SKM-1 (cell line): ENCODE results near the gene BRD3OS.
A peak's percentile ranks its signal among the peaks of the same experiment; 100 is the strongest.

Source experiments
- DNase-seq: peaks from one replicate; lab custom pipeline; 2025; ENCODE audit not compliant: unreplicated experiment; lab: John Stamatoyannopoulos, UW

Gene BRD3OS

GRCh38 chr9:134049772-134050588, 24.7 kb downstream of the BRD3OS start:
- no peak for DNase-seq

- no peak for DNase-seq
Measured at GRCh38 chr9:134050726-134051125, 25.4 kb downstream of the BRD3OS start.

- no peak for DNase-seq
Measured at GRCh38 chr9:134051319-134051718, 26.0 kb downstream of the BRD3OS start.

- no peak for DNase-seq
Measured at GRCh38 chr9:134052491-134052890, 27.2 kb downstream of the BRD3OS start.

- no peak for DNase-seq
Measured at GRCh38 chr9:134052941-134053340, 27.7 kb downstream of the BRD3OS start.

DNA sequence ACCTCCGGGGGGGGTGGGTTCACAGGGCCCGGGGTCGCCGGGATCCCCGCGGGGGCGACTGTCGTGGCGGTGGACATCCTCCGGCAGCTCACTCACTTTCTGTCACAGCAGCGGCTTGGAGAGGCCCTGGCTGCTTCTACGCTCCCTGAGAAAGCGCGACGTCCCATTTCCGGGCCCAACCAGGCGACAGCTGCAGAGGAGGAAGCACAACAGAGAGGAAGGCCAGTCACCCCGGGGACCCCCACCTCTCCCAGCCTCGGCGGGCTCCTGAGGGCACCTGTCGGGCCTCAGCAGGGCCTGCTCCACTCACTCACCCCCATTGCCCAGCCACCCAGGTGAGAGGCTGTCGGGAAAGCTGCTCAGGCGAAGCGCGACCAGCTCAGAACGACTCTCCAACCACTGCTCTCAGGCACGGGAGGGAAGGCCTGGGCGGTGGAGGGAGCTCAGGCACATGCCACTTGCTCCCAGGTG, 28.2 kb downstream of the BRD3OS start:
- DNase-seq, result no peak

DNA sequence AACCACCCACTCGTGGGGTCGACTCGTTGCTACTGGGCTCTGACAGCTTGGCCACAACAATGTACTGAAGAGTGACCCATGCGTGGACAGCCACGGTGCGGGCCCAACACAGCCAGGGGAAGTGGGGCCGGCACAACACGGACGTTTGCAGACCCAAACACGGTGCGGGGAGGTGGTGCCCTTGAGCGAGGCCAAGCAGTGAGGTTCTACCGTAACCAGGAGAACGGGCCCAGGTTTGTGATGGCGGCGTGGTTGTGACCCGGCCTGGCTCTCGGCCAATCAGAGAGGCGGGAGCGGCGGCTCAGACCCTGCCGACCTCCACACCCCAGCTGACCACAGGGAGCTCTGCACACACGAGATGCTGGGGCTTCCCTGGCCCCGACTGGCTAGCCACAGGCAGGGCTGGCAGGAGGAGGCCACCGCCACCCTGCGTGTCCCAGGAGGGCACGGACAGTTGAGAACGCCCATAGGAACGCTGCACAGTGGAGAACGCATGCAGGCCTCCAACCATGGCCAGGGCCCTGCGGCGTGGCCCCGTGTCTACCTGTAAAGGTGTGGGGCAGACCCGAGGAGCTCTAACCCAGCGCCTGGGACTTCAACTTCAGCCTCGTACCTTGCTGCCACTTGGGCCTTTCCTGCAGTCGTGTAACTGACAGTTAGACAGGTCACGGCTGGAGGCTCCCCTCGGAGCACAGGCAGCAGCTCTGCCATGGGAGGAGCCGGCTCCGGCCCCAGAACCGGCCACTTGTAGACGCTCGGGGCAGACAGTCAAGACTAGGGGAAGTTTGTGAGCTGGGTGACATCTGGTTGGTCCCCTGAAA, 28.9 kb downstream of the BRD3OS start:
- DNase-seq, result no peak

DNA sequence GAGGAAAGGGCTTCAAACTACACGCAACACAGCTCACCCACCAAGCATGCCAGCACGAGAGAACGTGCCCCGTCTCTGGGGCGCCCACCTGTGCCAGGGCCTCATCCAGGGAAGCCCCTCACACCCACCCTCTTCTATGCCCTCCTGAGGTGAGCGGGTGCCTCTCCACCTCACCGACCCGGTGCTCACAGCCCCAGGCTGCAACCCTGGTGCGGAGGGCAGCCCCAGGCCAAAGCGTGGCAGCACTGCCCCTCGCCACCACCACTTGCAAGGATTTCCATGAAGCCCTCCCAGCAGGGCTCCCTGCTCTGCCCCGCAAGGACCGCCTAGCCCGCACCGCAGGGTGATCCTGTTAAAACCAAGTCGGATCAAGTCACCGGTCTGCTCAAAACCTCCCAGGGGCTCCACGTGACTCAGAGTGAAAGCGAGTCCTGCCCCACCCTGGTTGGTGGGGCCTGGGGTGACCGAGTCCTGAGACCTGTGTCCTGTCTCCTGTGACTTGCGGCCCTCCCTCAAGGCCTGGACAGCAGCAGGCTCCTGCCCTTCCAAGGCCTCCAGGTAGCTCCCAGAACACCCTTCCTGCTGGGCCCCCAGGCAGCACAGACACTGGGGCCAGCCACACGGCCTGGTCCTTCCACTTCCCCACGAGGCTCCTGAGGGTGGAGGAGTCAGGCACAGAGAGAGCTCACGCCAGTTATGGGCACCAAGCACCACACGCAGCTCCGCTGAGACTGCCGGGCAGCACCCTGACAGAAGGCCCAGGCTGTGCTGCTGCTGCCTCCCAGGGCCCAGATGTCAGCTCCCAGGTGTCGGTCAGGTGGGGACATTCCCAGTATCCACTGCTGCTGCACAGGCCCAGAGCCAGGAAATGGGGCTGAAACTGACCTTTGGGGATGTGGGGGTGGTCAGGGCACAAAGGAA, 29.9 kb downstream of the BRD3OS start:
- no peak for DNase-seq

GRCh38 chr9:134055981-134056461, 30.7 kb downstream of the BRD3OS start:
- DNase-seq, result no peak

- no peak for DNase-seq
Measured at GRCh38 chr9:134056483-134057306, 31.4 kb downstream of the BRD3OS start.

GRCh38 chr9:134057307-134057657, 32.0 kb downstream of the BRD3OS start:
- no peak for DNase-seq

GRCh38 chr9:134057751-134058701, 32.7 kb downstream of the BRD3OS start:
- no peak for DNase-seq

DNA sequence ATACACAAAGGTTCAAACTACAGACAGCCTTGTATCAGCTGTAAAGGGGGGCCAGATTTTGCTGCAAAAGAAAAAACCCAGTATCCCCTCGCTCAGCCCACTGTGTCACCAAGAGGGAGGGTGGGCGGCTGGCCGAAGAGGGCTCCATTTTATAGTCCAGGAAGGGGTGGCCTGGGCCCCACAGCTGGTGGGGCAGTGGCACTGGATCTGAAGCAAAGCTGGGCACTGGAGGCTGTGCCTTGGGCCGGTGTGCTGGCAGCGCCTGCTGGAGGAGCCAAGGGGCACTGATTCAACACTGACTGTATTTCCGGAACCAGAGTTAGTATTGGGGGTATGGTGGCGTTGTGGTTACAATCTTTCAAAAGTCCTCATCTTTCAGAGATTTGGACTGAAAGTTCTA, 33.4 kb downstream of the BRD3OS start:
- no peak for DNase-seq

DNA sequence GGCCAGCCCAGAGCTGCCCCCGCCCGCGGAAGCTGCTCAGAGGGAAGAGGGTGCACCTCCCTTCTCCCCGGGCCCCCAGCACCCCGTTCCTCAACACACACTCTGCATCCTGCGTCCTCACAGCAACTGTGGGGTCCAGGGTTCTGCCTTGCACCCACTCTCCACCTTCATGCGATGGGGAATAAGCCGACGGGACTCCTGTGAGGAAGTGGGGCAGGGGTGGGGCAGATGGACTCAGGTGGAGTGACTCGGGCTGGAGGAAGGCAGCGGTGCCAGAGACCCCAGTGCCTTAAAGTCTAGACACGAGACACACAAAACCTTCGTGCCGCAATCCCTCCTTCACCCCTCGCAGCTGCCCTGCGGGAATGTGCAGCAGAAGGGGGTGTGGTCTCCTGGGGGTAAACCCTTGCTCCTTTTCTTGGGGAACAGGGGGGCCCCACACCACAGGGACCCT, 33.9 kb downstream of the BRD3OS start:
- no peak for DNase-seq

- peak; percentile 90 for DNase-seq
Measured at GRCh38 chr9:134059661-134060395, 34.5 kb downstream of the BRD3OS start.

- no peak for DNase-seq
Measured at GRCh38 chr9:134060546-134060945, 35.3 kb downstream of the BRD3OS start.

DNA sequence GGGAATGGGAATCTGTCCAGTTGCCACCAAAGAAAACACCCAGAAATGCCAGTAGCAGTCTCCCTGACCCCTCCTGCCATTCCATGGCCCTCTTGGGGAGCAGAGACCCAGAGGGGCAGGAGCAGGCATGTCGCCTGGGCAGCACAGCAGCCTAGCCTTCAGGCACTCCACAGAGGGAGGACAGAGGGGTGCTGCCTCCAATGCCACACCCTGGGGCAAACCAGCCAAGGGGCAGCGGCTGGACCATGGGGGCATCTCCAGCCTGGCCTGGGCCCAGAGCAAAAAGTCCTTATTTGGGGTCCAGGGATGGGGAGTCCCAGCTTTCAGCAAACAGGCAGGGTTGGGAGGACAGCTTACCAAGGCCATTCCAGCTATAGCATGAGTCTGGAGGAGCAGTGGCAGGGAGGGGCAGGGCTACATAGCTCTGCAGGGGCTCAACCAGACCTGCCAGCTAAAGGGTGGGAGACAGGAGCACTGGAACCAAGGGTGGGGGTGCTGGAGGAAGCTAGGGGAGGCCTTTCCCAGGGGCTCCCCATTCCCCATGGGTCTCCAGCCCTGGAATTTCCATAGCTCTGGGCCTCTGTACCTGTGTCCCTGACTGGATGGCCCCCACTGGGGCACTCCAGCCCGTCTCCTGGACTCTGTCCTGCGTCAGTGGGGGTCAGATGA, 35.9 kb downstream of the BRD3OS start:
- no peak for DNase-seq
